GM19193 (cell line): ENCODE data around the gene MYOZ3.

ENCODE experiments used
- POLR2A ChIP-seq: IDR thresholded peaks from 4 replicates; pipeline ENCODE4 v1.6.1; 2011; ENCODE audit not compliant: insufficient read depth, insufficient read length; ENCODE audit errors: extremely low read depth

Gene MYOZ3

DNA sequence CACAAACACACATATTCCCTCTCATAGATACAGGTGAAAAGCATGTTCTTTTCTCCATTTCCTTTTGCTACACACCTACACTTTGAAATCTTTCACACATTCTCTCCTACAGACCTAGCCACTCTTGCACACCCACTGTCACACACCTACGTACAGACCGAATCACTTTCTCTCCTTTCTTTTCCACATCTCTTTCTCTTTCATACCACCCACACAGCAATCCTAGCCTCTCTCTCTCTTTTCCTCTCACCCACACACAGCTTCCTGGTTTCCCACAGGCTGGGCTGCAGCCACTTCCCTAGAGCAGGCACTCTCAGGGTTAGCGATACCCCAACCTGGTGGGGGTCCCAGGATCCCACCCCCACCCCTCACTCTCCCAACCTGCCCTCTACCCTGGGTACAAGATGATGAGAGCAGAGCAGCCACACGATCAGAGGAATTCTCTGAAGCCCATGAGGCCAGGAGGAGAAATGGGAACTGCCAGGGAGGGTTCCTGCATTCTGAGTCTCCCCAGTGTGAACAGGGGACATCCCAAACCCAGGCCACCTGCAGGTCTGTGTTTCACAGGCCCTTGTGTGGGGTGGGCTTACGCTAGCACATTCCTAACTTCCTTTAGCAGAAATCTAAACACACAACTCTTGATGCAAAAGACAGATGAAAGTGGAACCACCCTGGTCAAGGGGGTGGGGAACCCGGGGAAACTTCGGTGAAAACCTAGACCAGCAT lies 37.7 kb upstream of the MYOZ3 start:
- peak; percentile 4 for TF ChIP-seq POLR2A

DNA sequence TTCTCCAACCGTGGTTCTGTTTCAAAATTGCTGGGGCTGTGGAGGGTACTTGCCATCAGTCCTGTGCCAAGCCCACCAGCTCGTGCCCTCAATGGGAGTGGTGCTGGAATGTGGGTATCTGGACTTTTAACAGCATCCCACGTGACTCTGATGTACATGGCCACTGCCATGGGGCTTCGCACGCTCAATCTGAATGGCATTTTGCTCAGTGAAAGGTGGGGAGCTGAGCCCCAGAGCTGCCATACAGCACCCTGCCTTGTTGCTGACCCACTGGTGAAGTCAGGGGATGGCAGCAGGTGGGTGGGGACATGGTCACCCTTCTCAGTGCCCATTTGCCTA lies 37.2 kb upstream of the MYOZ3 start:
- no peak for TF ChIP-seq POLR2A

DNA sequence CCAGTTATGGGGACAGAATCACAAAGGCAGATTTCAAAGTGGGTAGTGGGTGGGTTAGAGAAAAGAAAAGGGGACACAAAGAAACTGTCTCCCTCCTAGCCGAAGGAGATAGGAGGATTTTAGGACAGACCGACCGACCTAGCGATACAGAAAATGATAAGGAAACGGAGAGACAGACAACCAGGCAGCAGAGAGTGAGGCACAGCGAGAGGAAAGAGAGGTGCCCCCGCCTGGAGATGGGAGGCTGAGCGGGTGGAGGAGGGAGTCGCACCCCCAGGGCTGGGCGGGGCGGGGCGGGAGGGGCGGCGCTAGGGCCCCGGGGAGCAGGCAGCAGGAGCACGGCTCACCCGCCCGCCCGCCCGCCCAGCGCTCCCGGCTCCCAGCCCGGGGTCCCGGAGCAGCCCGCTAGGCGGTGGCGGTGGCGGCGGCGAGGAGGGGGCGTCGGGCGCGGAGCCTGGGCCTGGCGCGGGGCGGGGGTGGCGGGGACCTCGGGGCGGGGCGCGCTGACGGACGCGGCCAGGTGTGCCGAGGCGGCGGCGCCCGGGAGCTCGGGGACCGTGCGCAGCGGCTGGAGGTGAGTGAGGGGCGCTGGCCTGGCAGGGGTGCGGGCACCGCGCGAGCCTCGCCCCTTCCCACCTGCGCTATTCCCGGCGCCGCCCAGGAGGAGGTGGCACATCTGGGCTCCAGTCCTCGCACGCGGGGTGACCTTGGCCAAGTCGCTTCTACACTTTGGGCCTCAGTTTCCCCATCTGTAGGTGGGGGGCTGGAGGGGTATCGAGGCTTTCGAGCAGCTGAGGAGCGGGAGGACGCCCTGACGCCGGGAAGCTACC lies 36.5 kb upstream of the MYOZ3 start:
- no peak for TF ChIP-seq POLR2A

DNA sequence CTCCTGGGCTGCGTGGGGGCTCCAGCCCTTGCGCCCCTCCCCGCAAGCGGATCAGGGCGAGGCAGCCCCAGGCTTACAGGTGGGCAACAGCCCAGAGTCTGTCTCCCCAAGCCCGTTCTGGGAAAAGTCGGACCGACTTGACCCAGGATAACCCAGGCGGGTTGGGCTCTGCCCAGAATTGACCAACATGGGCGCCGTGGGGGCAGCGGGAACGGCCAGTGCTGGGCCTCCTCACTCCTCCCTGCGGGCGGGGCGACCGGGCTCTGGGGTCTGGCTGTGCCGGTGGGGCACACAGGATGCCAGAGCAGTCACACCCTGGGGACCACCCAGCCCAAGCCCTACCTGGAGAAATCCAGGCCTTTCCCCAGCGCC lies 35.9 kb upstream of the MYOZ3 start:
- TF ChIP-seq POLR2A, result no peak

- TF ChIP-seq POLR2A, result no peak
These were observed 35.0 kb upstream of the MYOZ3 start for GRCh38 chr5:150625831-150626746.

DNA sequence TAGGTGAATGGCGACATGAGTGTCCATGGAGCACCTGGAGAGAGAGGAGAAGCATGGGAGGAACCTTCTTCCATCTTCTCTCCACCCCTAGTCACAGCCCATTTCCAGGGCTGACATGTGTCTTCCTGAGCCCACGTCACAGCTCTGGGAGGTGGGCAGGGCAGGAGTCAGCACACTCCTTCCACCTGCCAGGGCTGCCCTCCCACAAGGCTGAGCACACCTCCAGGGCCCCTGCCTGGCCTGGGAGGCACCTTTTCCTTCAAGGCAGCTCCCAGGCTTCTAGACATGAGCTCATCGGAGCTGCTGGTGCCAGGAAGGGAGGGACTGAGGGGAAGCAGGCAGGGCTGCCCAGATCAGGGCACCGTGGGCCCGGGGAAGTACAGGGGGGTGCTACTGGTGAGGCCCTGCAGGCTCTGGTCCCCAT lies 34.2 kb upstream of the MYOZ3 start:
- TF ChIP-seq POLR2A, result no peak

- TF ChIP-seq POLR2A, result no peak
These were observed 33.1 kb upstream of the MYOZ3 start for GRCh38 chr5:150627731-150628545.

- TF ChIP-seq POLR2A, result no peak
These were observed 32.0 kb upstream of the MYOZ3 start for GRCh38 chr5:150628936-150629485.

- TF ChIP-seq POLR2A, result no peak
These were observed 31.0 kb upstream of the MYOZ3 start for GRCh38 chr5:150630016-150630415.

- no peak for TF ChIP-seq POLR2A
These were observed 30.4 kb upstream of the MYOZ3 start for GRCh38 chr5:150630461-150631325.

DNA sequence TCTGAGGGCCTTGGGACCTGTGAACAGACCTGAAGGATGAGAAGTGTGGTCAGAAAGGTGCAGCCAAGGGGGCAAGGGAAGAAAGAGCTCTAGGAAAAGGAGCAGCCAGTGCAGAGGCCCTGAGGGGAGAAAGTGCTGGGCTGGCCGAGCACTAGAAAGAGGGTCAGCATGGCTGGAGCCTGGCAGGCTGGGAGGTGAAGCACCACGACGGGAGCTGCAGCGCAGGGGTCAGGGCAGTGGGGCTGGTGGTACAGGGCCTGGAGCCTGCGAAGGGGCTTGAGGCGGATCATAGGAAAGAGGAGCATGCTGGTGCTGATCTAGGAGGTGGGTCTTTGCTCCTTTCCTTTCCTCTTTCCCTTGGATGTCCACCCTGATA lies 29.7 kb upstream of the MYOZ3 start:
- no peak for TF ChIP-seq POLR2A

DNA sequence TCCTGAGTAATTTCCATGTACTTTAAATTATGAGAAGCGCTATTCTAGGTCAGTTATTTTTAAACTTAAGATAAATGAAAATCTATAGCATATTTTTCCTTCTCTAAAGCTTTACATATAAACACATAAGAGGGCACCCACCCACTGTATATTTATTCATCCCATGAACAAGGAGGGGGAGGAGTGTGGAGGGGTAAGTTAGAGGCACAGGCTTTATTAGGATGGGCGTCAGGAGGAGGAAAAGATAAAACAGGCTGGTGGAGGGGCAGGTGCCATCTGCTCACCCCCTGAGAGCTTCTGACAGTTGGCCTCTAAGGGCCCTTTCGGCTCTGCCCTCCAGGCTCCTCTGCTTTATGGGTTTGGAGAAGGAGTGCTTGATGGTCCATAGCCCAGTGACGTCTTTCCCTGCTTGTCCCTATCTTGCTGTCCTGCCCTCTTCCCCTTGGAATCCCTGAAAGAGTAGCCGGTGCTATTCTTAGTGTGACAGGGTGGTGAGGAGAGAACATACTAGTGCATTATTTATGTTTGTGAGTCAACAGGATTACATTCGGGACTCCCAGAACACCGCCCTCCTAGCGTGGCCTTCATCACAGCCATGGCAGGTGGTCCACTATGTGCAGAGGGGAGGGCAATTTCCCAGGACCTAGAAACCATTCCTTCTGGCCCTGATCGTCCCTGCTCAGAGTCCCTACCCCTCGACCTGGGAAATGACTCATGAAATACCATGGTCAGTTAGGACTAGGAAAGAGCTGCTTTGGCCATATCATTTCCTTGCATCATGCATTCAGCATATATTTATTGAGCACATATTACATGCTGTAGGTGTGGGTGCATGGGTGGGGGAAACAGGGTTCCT lies 28.5 kb upstream of the MYOZ3 start:
- no peak for TF ChIP-seq POLR2A

DNA sequence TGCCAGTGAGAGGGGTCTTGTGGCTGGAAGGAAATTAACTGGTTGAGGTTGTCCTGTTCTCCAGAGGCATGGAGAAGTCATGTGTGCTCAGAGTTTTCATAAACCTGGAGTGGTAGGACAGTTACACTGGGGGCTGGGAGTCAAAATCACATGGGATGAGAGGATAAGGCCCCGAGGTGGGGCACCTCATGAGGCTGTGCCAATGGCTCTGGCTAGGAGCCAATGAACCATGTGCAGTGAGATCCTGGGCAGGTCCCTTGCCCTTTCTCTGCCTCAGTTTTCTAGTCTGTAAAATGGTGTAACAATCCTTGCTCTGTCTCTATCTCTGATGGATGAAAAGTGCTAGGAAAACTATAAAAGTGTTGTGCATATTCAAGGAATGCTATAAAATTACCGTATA lies 27.6 kb upstream of the MYOZ3 start:
- TF ChIP-seq POLR2A, result no peak
